ENCODE data around the gene DCTN2. TPM values are rescaled to one million over a fixed set of nuclear protein-coding genes. Genes with fewer than 3 reads are reported as not detected.

Gene DCTN2
- total and polyA plus RNA-seq, 4 donors, result 122 to 159 (median 133) TPM

GRCh38 chr12:57580466-57580795 is 33.4 kb upstream of the DCTN2 start:
- no peak for DNase-seq
- no peak for ATAC-seq (ENCODE audit: low FRiP score)
- H3K27ac ChIP-seq (ENCODE audit: low read depth in 1 of 2, low read length in 2 of 2), result no peak overlapping the region
- H3K4me1 ChIP-seq (ENCODE audit: control insufficient read depth in 1 of 2, insufficient read depth in 2 of 2, low read length in 2 of 2), result no peaks in the 10 kb centered on the region
- H3K9me3 ChIP-seq (ENCODE audit: control insufficient read depth, low read length), result no peaks in the 10 kb centered on the region
- WGBS, 2 donors, result 94% methylated on average over 4 of the region's 4 CpGs
- no peak overlapping the region for H3K4me3 ChIP-seq (ENCODE audit: low read length in 2 of 2)
- no peaks in the 10 kb centered on the region for H3K27me3 ChIP-seq (ENCODE audit: control insufficient read depth in 1 of 2, insufficient read depth in 2 of 2, low read length in 1 of 2)
- peaks cover 0 to 2% of the 10 kb centered on the region in 2 donors for H3K36me3 ChIP-seq (ENCODE audit: control insufficient read depth in 1 of 2, insufficient read depth in 2 of 2, low read length in 1 of 2)
- intact Hi-C loops (cut with DNase I), result loop anchor here in 1 of 2 donors (5.0 kb wide), 1 partner anchor 112 kb away; the partner anchor contains the start of gene OS9

- 89 to 92% methylated on average over 8 of the region's 8 CpGs for WGBS, 2 donors
- no peak for DNase-seq
- intact Hi-C loops (cut with DNase I), result loop anchor here in 1 of 2 donors (5.0 kb wide), 1 partner anchor 112 kb away; the partner anchor contains the start of gene OS9
Measured at GRCh38 chr12:57579677-57580465, 32.9 kb upstream of the DCTN2 start.

DNA sequence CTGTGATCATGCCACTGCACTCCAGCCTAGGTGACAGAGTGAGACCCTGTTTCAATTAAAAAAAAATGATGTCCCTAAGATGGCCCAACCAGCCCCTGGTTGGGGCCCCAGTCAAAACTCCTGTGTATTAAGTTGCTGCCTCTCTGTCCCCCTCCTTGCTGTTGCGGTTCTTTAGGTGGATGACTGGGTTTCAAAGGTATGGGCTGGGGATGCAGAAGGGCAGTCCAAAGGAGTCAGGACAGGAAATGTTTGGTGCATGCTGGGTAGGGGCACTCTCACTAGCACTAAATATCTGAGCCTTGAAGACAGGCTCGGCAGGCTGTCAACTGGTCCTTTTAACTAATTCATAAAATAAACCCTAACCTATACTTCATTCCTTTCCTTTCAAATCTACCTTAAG is 32.0 kb upstream of the DCTN2 start:
- peaks cover 0 to 2% of the 10 kb centered on the region in 2 donors for H3K36me3 ChIP-seq (ENCODE audit: control insufficient read depth in 1 of 2, insufficient read depth in 2 of 2, low read length in 1 of 2)
- intact Hi-C loops (cut with DNase I), result no loop called here
- no peak overlapping the region for H3K27ac ChIP-seq (ENCODE audit: low read depth in 1 of 2, low read length in 2 of 2)
- no peaks in the 10 kb centered on the region for H3K27me3 ChIP-seq (ENCODE audit: control insufficient read depth in 1 of 2, insufficient read depth in 2 of 2, low read length in 1 of 2)
- ATAC-seq (ENCODE audit: low FRiP score), result no peak
- H3K4me3 ChIP-seq (ENCODE audit: low read length in 2 of 2), result no peak overlapping the region
- no peak for DNase-seq
- 65 to 74% methylated on average over 2 of the region's 2 CpGs for WGBS, 2 donors
- H3K4me1 ChIP-seq (ENCODE audit: control insufficient read depth in 1 of 2, insufficient read depth in 2 of 2, low read length in 2 of 2), result no peaks in the 10 kb centered on the region
- no peaks in the 10 kb centered on the region for H3K9me3 ChIP-seq (ENCODE audit: control insufficient read depth, low read length)

More at GRCh38 chr12:57579677-57580465, 32.9 kb upstream of the DCTN2 start:
- Histone ChIP-seq H3K4me3 (ENCODE audit: low read length in 2 of 2) (no peak overlapping the region), H3K4me1 (ENCODE audit: control insufficient read depth in 1 of 2, insufficient read depth in 2 of 2, low read length in 2 of 2) (no peaks in the 10 kb centered on the region), H3K36me3 (ENCODE audit: control insufficient read depth in 1 of 2, insufficient read depth in 2 of 2, low read length in 1 of 2) (peaks cover 0 to 2% of the 10 kb centered on the region in 2 donors), H3K27me3 (ENCODE audit: control insufficient read depth in 1 of 2, insufficient read depth in 2 of 2, low read length in 1 of 2) (no peaks in the 10 kb centered on the region), H3K27ac (ENCODE audit: low read depth in 1 of 2, low read length in 2 of 2) (no peak overlapping the region), H3K9me3 (ENCODE audit: control insufficient read depth, low read length) (no peaks in the 10 kb centered on the region)
- ATAC-seq (ENCODE audit: low FRiP score), result no peak

GRCh38 chr12:57577981-57578758 is 31.2 kb upstream of the DCTN2 start:
- ATAC-seq (ENCODE audit: low FRiP score), result no peak
- Histone ChIP-seq H3K27ac (ENCODE audit: low read depth in 1 of 2, low read length in 2 of 2) (no peak overlapping the region), H3K4me3 (ENCODE audit: low read length in 2 of 2) (no peak overlapping the region), H3K4me1 (ENCODE audit: control insufficient read depth in 1 of 2, insufficient read depth in 2 of 2, low read length in 2 of 2) (no peaks in the 10 kb centered on the region), H3K36me3 (ENCODE audit: control insufficient read depth in 1 of 2, insufficient read depth in 2 of 2, low read length in 1 of 2) (peaks cover 0 to 2% of the 10 kb centered on the region in 2 donors), H3K27me3 (ENCODE audit: control insufficient read depth in 1 of 2, insufficient read depth in 2 of 2, low read length in 1 of 2) (no peaks in the 10 kb centered on the region), H3K9me3 (ENCODE audit: control insufficient read depth, low read length) (no peaks in the 10 kb centered on the region)
- intact Hi-C loops (cut with DNase I), result no loop called here
- no peak for DNase-seq
- 84 to 85% methylated on average over 12 of the region's 12 CpGs for WGBS, 2 donors

DNA sequence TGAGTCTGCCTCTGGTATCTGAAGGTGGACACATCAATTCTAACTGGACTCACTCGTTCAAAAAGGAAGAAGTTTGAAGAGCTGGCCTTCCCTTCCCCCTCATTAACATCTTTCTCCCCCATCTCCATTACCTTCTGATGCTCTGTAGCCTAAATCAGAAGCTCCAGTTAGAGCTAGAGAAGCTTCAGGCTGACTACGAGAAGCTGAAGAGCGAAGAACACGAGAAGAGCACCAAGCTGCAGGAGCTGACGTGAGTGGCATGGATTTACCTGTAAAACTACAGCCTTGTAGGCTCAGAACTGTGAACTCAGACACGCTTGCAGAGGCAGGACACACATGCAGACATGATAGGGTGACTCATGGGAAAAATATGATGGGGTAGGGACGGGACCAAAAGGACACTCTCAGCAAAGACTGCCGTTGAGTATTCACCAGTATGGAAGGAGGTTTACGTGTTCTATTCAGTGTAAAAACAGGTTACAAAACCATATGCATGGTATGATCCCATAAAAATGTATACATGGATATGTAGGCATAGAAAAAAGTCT is 29.7 kb upstream of the DCTN2 start:
- Histone ChIP-seq H3K4me3 (ENCODE audit: low read length in 2 of 2) (no peak overlapping the region), H3K27me3 (ENCODE audit: control insufficient read depth in 1 of 2, insufficient read depth in 2 of 2, low read length in 1 of 2) (no peaks in the 10 kb centered on the region), H3K36me3 (ENCODE audit: control insufficient read depth in 1 of 2, insufficient read depth in 2 of 2, low read length in 1 of 2) (peaks cover 0 to 1% of the 10 kb centered on the region in 2 donors), H3K27ac (ENCODE audit: low read depth in 1 of 2, low read length in 2 of 2) (no peak overlapping the region), H3K9me3 (ENCODE audit: control insufficient read depth, low read length) (no peaks in the 10 kb centered on the region), H3K4me1 (ENCODE audit: control insufficient read depth in 1 of 2, insufficient read depth in 2 of 2, low read length in 2 of 2) (no peaks in the 10 kb centered on the region)
- intact Hi-C loops (cut with DNase I), result no loop called here
- WGBS, 2 donors, result 78 to 79% methylated on average over 9 of the region's 9 CpGs
- DNase-seq (no peak), ATAC-seq (ENCODE audit: low FRiP score) (no peak)

DNA sequence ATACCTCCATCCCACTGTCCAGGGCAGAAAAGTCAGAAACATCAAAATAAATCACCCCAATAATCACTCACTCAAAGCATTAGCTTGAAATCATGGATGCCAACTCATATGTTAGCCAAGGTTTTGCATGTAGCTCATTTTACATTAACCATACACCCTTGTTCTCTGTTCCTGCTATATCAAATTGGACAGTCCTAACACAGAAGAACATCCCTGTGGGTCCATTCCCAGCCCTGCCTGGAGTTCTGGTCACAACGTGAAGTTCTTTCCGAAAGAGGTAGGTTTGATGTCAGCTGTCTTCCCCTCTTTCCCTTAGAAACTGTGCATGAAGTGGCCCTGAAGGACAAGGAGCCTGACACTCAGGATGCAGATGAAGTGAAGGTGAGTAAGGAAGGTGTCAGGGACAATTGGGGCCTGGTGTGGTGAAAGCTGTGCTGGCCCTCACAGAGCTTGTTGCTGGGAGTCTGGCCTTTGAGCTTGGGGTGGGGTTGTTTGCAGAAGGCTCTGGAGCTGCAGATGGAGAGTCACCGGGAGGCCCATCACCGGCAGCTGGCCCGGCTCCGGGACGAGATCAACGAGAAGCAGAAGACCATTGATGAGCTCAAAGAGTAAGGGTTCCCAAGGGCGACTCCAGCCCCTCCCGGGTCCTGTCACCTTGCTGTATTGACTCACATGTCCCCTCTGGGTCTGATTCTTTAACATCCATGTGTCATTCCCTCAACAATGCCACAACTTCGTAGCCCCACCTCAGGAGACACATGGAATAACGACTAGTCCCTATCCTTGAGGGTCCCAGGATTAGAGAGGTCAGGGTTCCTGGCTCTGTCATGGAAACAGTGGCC is 29.0 kb upstream of the DCTN2 start:
- DNase-seq (no peak), ATAC-seq (ENCODE audit: low FRiP score) (no peak)
- Histone ChIP-seq H3K36me3 (ENCODE audit: control insufficient read depth in 1 of 2, insufficient read depth in 2 of 2, low read length in 1 of 2) (no peaks in the 10 kb centered on the region), H3K27me3 (ENCODE audit: control insufficient read depth in 1 of 2, insufficient read depth in 2 of 2, low read length in 1 of 2) (no peaks in the 10 kb centered on the region), H3K9me3 (ENCODE audit: control insufficient read depth, low read length) (no peaks in the 10 kb centered on the region), H3K27ac (ENCODE audit: low read depth in 1 of 2, low read length in 2 of 2) (no peak overlapping the region), H3K4me3 (ENCODE audit: low read length in 2 of 2) (no peak overlapping the region), H3K4me1 (ENCODE audit: control insufficient read depth in 1 of 2, insufficient read depth in 2 of 2, low read length in 2 of 2) (no peaks in the 10 kb centered on the region)
- intact Hi-C loops (cut with DNase I), result no loop called here
- 81 to 84% methylated on average over 12 of the region's 12 CpGs for WGBS, 2 donors

GRCh38 chr12:57574795-57575194 is 27.8 kb upstream of the DCTN2 start:
- no peak for ATAC-seq (ENCODE audit: low FRiP score)
- WGBS, 2 donors, result 84 to 90% methylated on average over 10 of the region's 10 CpGs

More at GRCh38 chr12:57574795-57575194, 27.8 kb upstream of the DCTN2 start:
- no peaks in the 10 kb centered on the region for H3K36me3 ChIP-seq (ENCODE audit: control insufficient read depth in 1 of 2, insufficient read depth in 2 of 2, low read length in 1 of 2)
- no peaks in the 10 kb centered on the region for H3K27me3 ChIP-seq (ENCODE audit: control insufficient read depth in 1 of 2, insufficient read depth in 2 of 2, low read length in 1 of 2)
- H3K4me1 ChIP-seq (ENCODE audit: control insufficient read depth in 1 of 2, insufficient read depth in 2 of 2, low read length in 2 of 2), result no peaks in the 10 kb centered on the region
- H3K27ac ChIP-seq (ENCODE audit: low read depth in 1 of 2, low read length in 2 of 2), result no peak overlapping the region
- no peak overlapping the region for H3K4me3 ChIP-seq (ENCODE audit: low read length in 2 of 2)
- no peak for DNase-seq
- no peaks in the 10 kb centered on the region for H3K9me3 ChIP-seq (ENCODE audit: control insufficient read depth, low read length)
- intact Hi-C loops (cut with DNase I), result no loop called here

All from aorta (tissue), 5 donors.